Measurements from ENCODE around the gene CDKAL1.

CDKAL1 gene

GRCh38 chr6:21180155-21180554 is 645.9 kb downstream of the CDKAL1 start:
- POLR2A ChIA-PET: no interaction called here
- CTCF ChIA-PET: interaction anchor here (0.6 kb wide), 1 partner anchor 408 kb away, joined by 3 read pairs; no protein-coding TSS in a partner anchor
- TF ChIP-seq SP1 (IDR thresholded peaks at IDR 0.05) (no peak), HDGF (IDR thresholded peaks at IDR 0.05; ENCODE audit: borderline replicate concordance) (no peak), TARDBP (IDR thresholded peaks at IDR 0.05) (no peak)
- DNase-seq (ENCODE audit: extremely low spot score): no peak

- DNase-seq (ENCODE audit: extremely low spot score): no peak
- TF ChIP-seq FOXA1 (IDR thresholded peaks at IDR 0.05) (no peak), HDGF (IDR thresholded peaks at IDR 0.05; ENCODE audit: borderline replicate concordance) (no peak), FOXM1 (IDR thresholded peaks at IDR 0.05; ENCODE audit: borderline replicate concordance) (no peak), ELF4 (IDR thresholded peaks at IDR 0.05) (no peak), BHLHE40 (IDR thresholded peaks at IDR 0.05; ENCODE audit: borderline replicate concordance) (no peak), TARDBP (IDR thresholded peaks at IDR 0.05) (no peak), SUZ12 (IDR thresholded peaks at IDR 0.05) (no peak), L3MBTL2 (conservative IDR thresholded peaks at IDR 0.05) (no peak), ARNT (IDR thresholded peaks at IDR 0.05) (no peak), ZNF384 (IDR thresholded peaks at IDR 0.05) (no peak), LEF1 (IDR thresholded peaks at IDR 0.05; ENCODE audit: borderline replicate concordance) (no peak), SP1 (IDR thresholded peaks at IDR 0.05) (no peak), NFRKB (IDR thresholded peaks at IDR 0.05) (no peak), PKNOX1 (IDR thresholded peaks at IDR 0.05) (no peak), FOXK2 (IDR thresholded peaks at IDR 0.05) (no peak), CTBP1 (IDR thresholded peaks at IDR 0.05; ENCODE audit: borderline replicate concordance) (no peak)
- ChIA-PET CTCF (no interaction called here), POLR2A (no interaction called here)
Observed at GRCh38 chr6:21180800-21181337, 646.6 kb downstream of the CDKAL1 start.

GRCh38 chr6:21181866-21182265 is 647.6 kb downstream of the CDKAL1 start:
- CTCF ChIA-PET: no interaction called here
- TF ChIP-seq ELF4 (IDR thresholded peaks at IDR 0.05): no peak
- no peak for TF ChIP-seq FOXK2 (IDR thresholded peaks at IDR 0.05)
- no peak for TF ChIP-seq BHLHE40 (IDR thresholded peaks at IDR 0.05; ENCODE audit: borderline replicate concordance)
- no peak for TF ChIP-seq CTBP1 (IDR thresholded peaks at IDR 0.05; ENCODE audit: borderline replicate concordance)
- TF ChIP-seq SUZ12 (IDR thresholded peaks at IDR 0.05): no peak
- no peak for TF ChIP-seq LEF1 (IDR thresholded peaks at IDR 0.05; ENCODE audit: borderline replicate concordance)
- no peak for TF ChIP-seq PKNOX1 (IDR thresholded peaks at IDR 0.05)
- TF ChIP-seq L3MBTL2 (conservative IDR thresholded peaks at IDR 0.05): no peak
- DNase-seq (ENCODE audit: extremely low spot score): no peak
- POLR2A ChIA-PET: no interaction called here

- CTCF ChIA-PET: interaction anchor here (1.3 kb wide), 1 partner anchor 10 kb away, joined by 3 read pairs; no protein-coding TSS in a partner anchor
- TF ChIP-seq SP1 (IDR thresholded peaks at IDR 0.05) (no peak), FOXA1 (IDR thresholded peaks at IDR 0.05) (no peak), CTBP1 (IDR thresholded peaks at IDR 0.05; ENCODE audit: borderline replicate concordance) (no peak), FOXK2 (IDR thresholded peaks at IDR 0.05) (no peak), L3MBTL2 (conservative IDR thresholded peaks at IDR 0.05) (no peak), BHLHE40 (IDR thresholded peaks at IDR 0.05; ENCODE audit: borderline replicate concordance) (no peak)
- POLR2A ChIA-PET: no interaction called here
- no peak for DNase-seq (ENCODE audit: extremely low spot score)
Observed at GRCh38 chr6:21182589-21182988, 648.3 kb downstream of the CDKAL1 start.

GRCh38 chr6:21185861-21186478 is 651.7 kb downstream of the CDKAL1 start:
- POLR2A ChIA-PET: no interaction called here
- CTCF ChIA-PET: no interaction called here
- no peak for TF ChIP-seq L3MBTL2 (conservative IDR thresholded peaks at IDR 0.05)
- TF ChIP-seq BHLHE40 (IDR thresholded peaks at IDR 0.05; ENCODE audit: borderline replicate concordance): no peak
- TF ChIP-seq CTBP1 (IDR thresholded peaks at IDR 0.05; ENCODE audit: borderline replicate concordance): no peak
- no peak for TF ChIP-seq LEF1 (IDR thresholded peaks at IDR 0.05; ENCODE audit: borderline replicate concordance)
- TF ChIP-seq NFRKB (IDR thresholded peaks at IDR 0.05): no peak
- no peak for TF ChIP-seq FOXK2 (IDR thresholded peaks at IDR 0.05)
- no peak for TF ChIP-seq SP1 (IDR thresholded peaks at IDR 0.05)
- no peak for TF ChIP-seq FOXM1 (IDR thresholded peaks at IDR 0.05; ENCODE audit: borderline replicate concordance)
- TF ChIP-seq FOXA1 (IDR thresholded peaks at IDR 0.05): no peak
- DNase-seq (ENCODE audit: extremely low spot score): no peak

GRCh38 chr6:21186479-21187055 is 652.3 kb downstream of the CDKAL1 start:
- CTCF ChIA-PET: no interaction called here
- POLR2A ChIA-PET: no interaction called here
- no peak for TF ChIP-seq L3MBTL2 (conservative IDR thresholded peaks at IDR 0.05)
- DNase-seq (ENCODE audit: extremely low spot score): no peak

- no peak for TF ChIP-seq CTBP1 (IDR thresholded peaks at IDR 0.05; ENCODE audit: borderline replicate concordance)
- no peak for DNase-seq (ENCODE audit: extremely low spot score)
- POLR2A ChIA-PET: no interaction called here
- CTCF ChIA-PET: no interaction called here
Observed at GRCh38 chr6:21187485-21187884, 653.2 kb downstream of the CDKAL1 start.
